ENCODE results near the gene PPP2CA.
"Not testable (repeated sequence)": the region's sequence is repeated elsewhere in the genome, so short reads cannot be mapped to it uniquely, and the experiment has no call there.

PPP2CA gene

DNA sequence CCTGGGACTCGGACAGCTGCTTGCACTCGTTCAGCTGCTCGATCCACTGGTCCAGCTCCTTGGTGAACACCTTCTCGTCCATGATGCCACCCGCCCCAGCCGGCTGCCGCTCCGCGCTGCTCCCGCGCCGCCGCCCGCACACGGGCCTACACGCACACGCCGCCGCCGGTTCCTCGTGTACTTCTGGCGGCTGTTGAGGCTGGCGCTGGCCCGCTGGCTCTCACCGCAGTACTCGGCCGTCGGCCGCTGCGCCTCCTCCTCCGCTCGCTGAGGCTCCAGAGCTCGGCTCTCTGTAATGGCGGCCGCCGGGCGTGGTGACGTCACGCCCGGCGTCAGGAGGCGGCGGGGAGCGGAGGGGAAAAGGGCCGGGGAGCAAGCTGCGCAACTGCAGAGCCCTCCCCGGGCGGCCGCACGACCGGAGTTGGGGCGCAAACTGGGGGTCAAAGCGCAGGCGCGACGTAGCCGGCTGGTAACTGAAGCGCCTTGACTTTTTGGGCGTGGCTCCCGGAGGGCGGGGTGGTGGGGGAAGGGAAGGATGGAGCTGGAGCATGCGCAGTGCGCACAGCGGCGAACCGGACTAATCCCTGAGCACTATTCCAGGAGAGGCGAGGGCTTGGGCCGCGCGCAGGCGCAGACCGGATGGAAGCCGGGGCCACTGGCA lies at the start of gene PPP2CA:
Gene PPP2CA, minus strand, starts transcription at position 294 of the 661 bp plus-strand sequence. Its CDS starts 212 bp downstream, at position 82.
- DNase-seq = peak; percentile 97

DNA sequence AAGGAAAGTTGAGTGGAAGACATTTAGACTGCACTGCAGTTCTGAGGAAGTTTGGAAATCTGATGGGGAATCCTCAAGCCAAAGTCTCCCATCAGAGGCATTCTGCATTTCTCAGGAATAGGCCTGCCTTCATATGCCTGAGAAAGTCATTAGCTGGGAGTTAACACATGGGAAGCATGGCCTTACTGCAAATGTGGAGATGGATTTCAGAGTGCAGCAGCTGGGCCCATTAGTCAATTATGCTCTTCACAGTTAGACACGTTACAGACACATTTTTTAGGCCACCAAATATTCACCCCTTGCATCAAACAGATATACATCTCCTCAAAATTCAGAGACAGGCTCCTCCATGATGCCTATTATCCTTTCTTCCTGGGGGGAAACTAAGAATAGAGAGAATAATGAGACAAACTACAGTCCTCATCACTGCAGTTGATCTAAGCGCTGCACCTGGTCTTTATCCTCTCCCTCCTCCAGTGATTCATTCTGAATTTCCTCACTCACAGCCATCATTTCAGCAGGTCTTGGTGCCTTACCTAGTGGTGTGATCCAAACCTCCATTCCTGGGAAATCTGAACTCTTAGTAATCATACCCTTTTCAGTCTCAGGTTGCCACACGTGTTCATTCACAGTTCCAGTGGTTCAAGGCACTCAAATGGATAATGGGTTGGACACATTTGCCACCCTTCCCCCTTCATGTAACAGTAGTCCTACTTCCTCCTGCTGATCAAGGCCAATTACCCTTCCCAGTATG lies 47.9 kb upstream of the PPP2CA start:
- DNase-seq = peak; percentile 55 to 82

GRCh38 chr5:134271059-134271458 lies 45.2 kb upstream of the PPP2CA start:
- no peak for DNase-seq

GRCh38 chr5:134268919-134269318 lies 43.0 kb upstream of the PPP2CA start:
- no peak for DNase-seq

- DNase-seq = no peak
Observed at GRCh38 chr5:134268019-134268601, 42.2 kb upstream of the PPP2CA start.

DNA sequence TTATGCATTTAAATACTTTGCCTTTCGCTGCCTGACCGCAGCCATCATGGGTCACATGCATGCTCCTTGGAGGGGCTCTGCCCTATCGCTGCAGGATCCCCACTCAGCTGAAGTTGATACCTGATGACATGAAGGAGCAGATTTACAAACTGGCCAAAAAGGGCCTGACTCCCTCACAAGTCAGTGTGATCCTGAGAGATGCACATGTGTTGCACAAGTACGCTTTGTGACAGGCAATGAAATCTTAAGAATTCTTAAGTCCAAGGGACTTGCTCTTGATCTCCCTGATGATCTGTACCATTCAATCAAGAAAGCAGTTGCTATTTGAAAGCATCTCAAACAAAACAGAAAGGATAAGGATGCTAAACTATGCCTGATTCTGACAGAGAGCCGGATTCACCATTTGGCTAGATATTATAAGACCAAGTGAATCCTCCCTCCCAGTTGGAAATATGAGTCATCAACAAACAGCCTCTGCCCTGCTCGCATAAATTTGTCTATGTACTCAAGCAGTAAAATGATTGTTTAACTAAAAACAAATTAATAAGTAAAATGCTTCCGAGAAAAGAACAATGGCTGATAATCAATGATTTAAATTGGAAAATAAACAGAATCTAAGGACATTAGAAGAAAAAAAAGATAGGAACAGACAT lies 41.6 kb upstream of the PPP2CA start:
- DNase-seq = no peak

- DNase-seq = no peak
Observed at GRCh38 chr5:134263801-134264200, 37.9 kb upstream of the PPP2CA start.

- DNase-seq = not testable (repeated sequence)
Observed at GRCh38 chr5:134262629-134263028, 36.8 kb upstream of the PPP2CA start.

- no peak for DNase-seq
Observed at GRCh38 chr5:134258896-134259295, 33.0 kb upstream of the PPP2CA start.

GRCh38 chr5:134257176-134257575 lies 31.3 kb upstream of the PPP2CA start:
- DNase-seq = no peak

DNA sequence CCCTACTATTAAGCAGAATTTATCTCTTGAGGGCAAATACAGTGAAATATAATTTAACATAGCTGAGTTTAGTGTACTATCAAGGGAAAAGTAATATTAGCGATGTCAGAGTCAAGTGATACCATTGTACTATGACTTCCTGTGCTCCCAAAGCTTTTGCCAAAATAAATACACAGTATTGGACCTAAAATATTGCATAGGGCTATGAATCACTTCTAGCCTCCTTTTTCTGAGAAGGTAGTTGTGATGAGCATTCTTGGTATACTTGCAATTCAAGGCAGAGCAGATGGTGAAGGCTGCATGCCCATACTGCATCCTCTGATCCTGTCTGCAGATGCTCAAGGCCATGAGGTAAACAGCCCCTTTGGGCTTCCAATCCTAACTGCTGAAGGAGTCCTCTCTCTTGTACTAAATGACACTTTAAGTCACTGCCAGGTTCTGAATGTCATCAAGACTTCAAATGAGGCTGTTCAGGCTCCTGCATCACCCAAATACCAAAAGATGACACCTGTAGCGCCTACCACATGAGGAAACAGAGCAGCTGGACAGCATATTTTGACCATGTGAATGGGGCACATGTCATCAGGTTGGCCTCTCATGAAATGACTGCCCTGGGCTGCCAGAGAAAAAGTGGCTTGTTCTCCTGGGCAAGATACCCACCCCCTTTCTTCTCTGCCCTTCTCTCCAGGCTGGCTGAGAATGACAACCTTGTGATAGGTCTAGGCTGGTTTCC lies 29.7 kb upstream of the PPP2CA start:
- DNase-seq = peak in 1 of 2 experiments; percentile 26

- DNase-seq = not testable (repeated sequence)
Observed at GRCh38 chr5:134253368-134254153, 27.7 kb upstream of the PPP2CA start.

DNA sequence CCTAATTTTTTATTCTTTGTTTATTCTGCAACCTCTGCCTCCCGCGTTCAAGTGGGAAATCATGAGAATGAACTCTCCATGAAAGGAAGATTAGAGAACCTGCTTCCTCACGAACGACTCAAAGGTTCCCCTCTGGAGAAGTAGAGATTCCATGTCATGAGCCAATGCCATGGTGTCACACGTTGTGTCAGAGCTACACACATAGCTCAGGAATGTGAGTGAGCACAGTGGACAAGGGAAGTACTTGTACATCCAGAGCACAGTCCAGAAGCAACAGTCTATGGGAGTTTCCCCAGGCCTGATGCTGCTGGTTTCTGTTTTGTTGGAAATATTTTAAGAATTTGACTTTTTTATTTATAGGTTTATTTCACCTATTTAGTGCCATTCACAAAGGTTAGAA lies 26.8 kb upstream of the PPP2CA start:
- DNase-seq = no peak

DNA sequence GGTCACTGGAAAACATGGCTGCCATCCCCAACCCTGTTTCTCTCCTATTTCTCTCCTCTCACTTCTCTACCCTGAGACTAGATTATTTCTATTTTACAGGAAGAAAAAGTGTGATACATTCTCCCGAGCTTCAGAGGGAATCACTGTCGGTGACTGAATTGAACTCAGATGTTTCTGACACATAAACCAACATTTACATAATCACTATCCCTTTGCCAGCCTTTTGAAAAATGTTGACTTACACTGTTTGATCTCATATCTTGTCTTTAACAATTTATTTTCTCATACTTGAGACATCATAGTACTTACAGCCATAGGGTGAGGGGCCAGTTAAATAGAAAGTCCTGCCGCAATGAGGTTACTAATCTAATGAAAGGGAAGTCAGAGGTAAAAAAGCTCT lies 25.1 kb upstream of the PPP2CA start:
- no peak for DNase-seq

DNA sequence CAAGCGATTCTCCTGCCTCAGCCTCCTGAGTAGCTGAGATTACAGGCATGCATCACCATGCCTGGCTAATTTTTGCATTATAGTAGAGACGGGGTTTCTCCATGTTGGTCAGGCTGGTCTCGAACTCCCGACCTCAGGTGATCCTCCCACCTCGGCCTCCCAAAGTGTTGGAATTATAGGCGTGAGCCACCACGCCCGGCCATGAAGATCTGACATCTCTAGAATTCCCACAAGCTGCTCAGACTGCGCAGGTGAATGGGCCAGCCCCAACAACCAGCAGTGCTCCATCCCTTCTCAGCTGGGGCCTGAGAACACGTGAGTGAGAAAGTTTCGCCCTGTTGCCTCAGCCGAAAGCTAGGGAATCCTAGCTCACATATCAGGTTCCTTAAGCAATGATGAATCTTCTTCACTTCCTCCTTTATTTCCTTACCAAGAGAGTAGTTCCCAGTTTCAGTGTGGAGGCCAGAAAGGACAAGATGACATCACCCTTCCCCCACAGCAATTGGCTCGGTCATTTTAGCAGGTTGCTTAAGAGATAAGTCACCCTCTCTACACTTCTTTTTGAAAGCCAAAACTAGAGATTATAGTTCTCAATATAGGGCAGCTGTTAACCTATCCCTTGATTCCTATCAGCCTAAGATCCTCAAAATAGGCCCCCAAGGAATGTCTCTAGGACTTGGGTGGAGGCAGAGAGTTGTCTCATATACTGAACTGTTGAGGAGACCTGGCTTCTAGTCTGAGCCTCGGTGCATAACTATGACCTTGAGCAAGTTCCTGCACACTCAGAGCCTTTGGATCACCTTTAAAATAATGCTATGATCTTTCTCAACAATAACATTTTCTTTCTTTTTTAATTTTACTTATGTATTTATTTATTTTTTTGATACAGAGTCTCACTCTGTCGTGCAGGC lies 23.9 kb upstream of the PPP2CA start:
- peak in 1 of 2 experiments; percentile 19 for DNase-seq

DNA sequence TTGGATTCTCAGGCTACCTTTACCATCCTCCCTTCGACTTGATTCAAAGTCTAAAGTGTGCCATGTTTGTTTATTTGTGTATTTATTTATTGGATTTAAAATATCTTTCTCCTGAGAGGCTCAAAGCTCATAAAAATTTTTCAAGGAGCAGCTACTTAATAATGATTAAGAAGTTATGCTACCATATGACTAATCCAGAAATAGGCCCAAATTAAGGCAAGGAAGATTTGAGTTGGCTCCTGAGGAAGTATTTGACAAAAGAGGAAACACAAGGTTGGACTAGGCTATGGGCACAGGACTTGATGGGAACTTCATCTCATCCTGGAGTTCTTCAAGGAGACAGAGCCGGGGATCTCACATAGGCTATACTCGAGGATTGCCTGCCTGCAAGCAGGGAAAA lies 22.4 kb upstream of the PPP2CA start:
- DNase-seq = no peak

DNA sequence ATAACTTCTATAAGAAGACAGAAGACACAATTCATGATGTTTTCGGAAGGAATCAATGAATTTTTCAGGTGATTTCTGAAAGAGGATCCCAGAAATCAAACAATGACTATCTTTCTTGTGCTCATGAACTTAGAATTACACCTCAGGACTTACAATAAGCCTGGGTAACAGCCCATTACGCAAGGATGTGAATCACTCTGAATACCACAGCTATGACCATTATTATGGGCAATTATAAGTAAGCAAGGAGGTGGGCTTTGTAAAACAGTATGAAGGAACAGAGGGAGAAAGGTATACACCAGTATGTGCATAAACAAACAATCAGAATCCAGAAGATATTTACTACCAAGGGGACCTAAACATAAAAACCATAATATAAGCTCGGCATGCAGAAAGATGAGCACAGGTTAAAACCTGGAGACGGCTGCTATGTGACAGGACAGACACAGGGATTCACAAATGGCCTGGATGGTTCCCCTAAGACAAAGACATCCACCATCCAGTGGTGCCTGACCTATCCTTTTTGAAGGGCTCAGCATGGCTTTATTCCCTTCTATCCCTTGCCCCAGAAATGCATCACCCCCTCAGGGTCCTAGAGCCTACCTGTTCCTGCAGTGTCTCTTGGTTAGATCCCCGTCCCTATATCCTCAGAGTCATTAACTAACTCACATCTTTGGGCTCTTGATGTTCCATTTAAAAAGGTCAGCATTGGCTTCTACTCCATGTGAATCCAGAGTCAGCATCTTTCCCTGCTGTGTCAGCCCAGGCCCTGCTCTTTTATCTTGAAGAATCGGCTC lies 21.8 kb upstream of the PPP2CA start:
- DNase-seq = no peak

- no peak for DNase-seq
Observed at GRCh38 chr5:134246771-134247427, 21.0 kb upstream of the PPP2CA start.

DNA sequence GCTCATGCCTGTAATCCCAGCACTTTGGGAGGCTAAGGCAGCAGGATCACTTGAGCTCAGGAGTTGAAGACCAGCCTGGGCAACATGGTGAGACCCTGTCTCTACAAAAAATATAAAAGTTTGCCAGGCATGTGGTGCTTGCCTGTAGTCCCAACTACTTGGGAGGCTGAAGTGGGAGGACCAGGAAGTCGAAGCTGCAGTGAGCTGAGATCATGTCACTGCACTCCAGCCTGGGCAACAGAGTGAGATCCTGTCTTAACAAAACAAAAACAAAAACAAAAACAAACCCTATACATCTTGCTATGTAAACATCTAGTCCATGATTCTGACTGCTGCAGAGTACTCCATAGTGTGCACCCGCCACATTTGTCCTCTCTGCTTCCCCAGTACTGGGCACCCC lies 19.8 kb upstream of the PPP2CA start:
- no peak for DNase-seq

All from NCI-H524 (cell line).